WTC11 (cell line): ENCODE data around the gene PGM2L1.

Experiments used
- CTCF ChIP-seq: fragments of 200-600 bp; IDR thresholded peaks from 2 replicates; pipeline ENCODE4 v1.8.0; 2022; ENCODE audit warnings: antibody characterized with exemption
- RELA ChIP-seq: sonication (generic); formaldehyde crosslinking; IDR thresholded peaks from 2 replicates; pipeline ENCODE4 v1.8.1; 2022; ENCODE audit warnings: missing genetic modification reagents, mild to moderate bottlenecking, borderline replicate concordance
- STAT6 ChIP-seq: sonication (generic); formaldehyde crosslinking; conservative IDR thresholded peaks from 2 replicates; pipeline ENCODE4 v1.8.1; 2023; ENCODE audit warnings: mild to moderate bottlenecking, low read depth, missing genetic modification reagents, moderate library complexity

- TF ChIP-seq RELA (CRISPR knock-in tag) (no peak), CTCF (no peak), STAT6 (CRISPR knock-in tag) (no peak)
Measured at GRCh38 chr11:74403607-74404321, 5.5 kb upstream of the PGM2L1 start.
